Measurements from ENCODE around the gene WSB1. TPM values are rescaled to one million over a fixed set of nuclear protein-coding genes. Genes with fewer than 3 reads are reported as not detected.
"Not testable (repeated sequence)": the region's sequence is repeated elsewhere in the genome, so short reads cannot be mapped to it uniquely, and the experiment has no call there.

WSB1 gene
- total RNA-seq, 1 donor from 2014 or later = 107 TPM

DNA sequence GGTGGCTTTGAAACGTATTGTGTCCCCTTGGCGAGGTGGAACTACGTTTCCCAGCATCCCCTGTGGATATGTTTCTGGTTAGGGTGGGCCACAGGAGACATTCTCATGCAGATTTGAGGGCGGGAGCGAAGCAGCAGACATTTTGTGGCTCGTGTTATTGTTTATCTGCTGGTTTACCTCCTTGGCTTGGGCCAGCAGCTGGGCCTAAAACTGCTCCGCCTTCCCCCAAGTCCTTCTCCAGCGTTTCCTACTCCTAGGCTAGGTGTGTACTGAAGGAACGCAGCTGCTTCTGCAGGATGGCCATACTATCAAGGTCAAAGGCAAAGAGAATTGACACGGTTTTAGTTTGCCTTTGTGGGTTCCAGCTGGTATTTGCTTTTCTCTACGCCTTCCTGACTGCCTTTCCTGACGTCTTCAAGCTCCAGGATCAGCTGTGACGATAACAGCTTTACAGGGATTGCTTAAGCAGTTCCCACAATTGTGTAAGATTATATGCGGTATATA lies 17.2 kb upstream of the WSB1 start:
- no peak overlapping the region for H3K27ac ChIP-seq (ENCODE audit: low read depth, low read length)
- H3K4me3 ChIP-seq (ENCODE audit: low read length in 3 of 3) = no peak overlapping the region
- no peak overlapping the region for H3K9ac ChIP-seq (ENCODE audit: low read depth in 1 of 3, low read length in 3 of 3)
- no peaks in the 10 kb centered on the region for H3K4me1 ChIP-seq (ENCODE audit: control insufficient read depth in 3 of 3, insufficient read depth in 3 of 3, low read length in 3 of 3)
- no peaks in the 10 kb centered on the region for H3K9me3 ChIP-seq (ENCODE audit: control insufficient read depth in 3 of 3, low read length in 3 of 3)
- no peaks in the 10 kb centered on the region for H3K36me3 ChIP-seq (ENCODE audit: control insufficient read depth in 3 of 3, insufficient read depth in 3 of 3, low read length in 3 of 3)
- H3K27me3 ChIP-seq (ENCODE audit: control insufficient read depth in 3 of 3, insufficient read depth in 3 of 3, low read length in 3 of 3) = no peaks in the 10 kb centered on the region

DNA sequence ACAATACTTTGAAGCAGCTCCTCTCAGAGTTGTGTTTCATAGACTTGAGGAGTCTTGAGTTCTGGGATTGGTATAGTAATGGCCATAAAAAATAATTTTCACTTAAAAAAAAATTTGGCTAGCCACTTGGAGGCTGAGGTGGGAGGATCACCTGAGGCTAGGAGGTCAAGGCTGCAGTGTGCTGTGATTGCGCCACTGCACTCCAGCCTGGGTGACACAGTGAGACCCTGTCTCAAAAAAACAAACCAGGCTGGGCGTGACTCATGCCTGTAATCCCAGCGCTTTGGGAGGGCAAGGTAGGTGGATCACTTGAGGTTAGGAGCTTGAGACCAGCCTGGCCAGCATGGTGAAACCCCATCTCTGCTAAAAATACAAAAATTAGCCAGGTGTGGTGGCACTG lies 14.8 kb upstream of the WSB1 start:
- not testable (repeated sequence) for H3K4me1 ChIP-seq (ENCODE audit: control insufficient read depth in 3 of 3, insufficient read depth in 3 of 3, low read length in 3 of 3); H3K9ac ChIP-seq (ENCODE audit: low read depth in 1 of 3, low read length in 3 of 3); H3K9me3 ChIP-seq (ENCODE audit: control insufficient read depth in 3 of 3, low read length in 3 of 3); H3K4me3 ChIP-seq (ENCODE audit: low read length in 3 of 3); H3K27me3 ChIP-seq (ENCODE audit: control insufficient read depth in 3 of 3, insufficient read depth in 3 of 3, low read length in 3 of 3); H3K27ac ChIP-seq (ENCODE audit: low read depth, low read length); H3K36me3 ChIP-seq (ENCODE audit: control insufficient read depth in 3 of 3, insufficient read depth in 3 of 3, low read length in 3 of 3)

DNA sequence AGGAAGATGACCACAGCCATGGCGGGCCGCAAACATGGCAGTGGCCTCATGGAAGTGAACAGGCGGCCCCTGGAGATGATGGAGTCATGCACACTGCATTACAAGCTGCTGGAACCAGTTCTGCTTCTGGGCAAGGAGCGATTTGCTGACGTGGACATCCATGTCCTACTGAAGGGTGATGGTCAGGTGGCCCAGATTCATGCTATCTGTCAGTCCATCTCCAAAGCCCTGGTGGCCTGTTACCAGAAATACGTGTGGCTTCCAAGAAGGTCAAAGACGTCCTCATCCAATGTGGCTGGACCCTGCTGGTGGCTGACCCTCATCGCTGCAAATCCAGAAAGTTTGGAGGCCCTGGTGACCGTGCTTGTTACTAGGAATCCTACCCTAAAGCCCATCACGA lies 13.4 kb upstream of the WSB1 start:
- Histone ChIP-seq H3K9me3 (ENCODE audit: control insufficient read depth in 3 of 3, low read length in 3 of 3) (no peaks in the 10 kb centered on the region), H3K4me3 (ENCODE audit: low read length in 3 of 3) (no peak overlapping the region), H3K4me1 (ENCODE audit: control insufficient read depth in 3 of 3, insufficient read depth in 3 of 3, low read length in 3 of 3) (no peaks in the 10 kb centered on the region), H3K36me3 (ENCODE audit: control insufficient read depth in 3 of 3, insufficient read depth in 3 of 3, low read length in 3 of 3) (no peaks in the 10 kb centered on the region), H3K27ac (ENCODE audit: low read depth, low read length) (no peak overlapping the region), H3K27me3 (ENCODE audit: control insufficient read depth in 3 of 3, insufficient read depth in 3 of 3, low read length in 3 of 3) (no peaks in the 10 kb centered on the region), H3K9ac (ENCODE audit: low read depth in 1 of 3, low read length in 3 of 3) (no peak overlapping the region)

DNA sequence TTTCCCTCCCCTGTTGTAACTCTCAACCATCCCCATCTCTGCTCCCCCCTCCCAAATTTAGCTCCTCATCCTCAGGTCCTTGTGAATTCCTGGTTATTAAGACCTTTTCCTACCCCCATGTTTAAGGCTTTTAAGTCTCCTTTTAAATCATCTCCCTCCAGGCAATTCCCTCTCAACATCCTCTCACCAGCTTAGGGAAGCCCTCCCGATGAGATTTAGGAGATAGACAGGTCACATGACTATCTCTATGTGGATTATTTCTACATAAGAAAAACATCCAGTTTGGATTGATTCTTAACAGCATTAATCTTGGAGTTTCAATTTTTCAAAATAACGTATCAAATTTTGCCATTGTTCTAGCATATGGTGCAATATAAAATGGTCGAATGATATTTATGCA lies 12.5 kb upstream of the WSB1 start:
- no peak overlapping the region for H3K27ac ChIP-seq (ENCODE audit: low read depth, low read length)
- no peak overlapping the region for H3K9ac ChIP-seq (ENCODE audit: low read depth in 1 of 3, low read length in 3 of 3)
- H3K4me1 ChIP-seq (ENCODE audit: control insufficient read depth in 3 of 3, insufficient read depth in 3 of 3, low read length in 3 of 3) = no peaks in the 10 kb centered on the region
- no peaks in the 10 kb centered on the region for H3K9me3 ChIP-seq (ENCODE audit: control insufficient read depth in 3 of 3, low read length in 3 of 3)
- H3K4me3 ChIP-seq (ENCODE audit: low read length in 3 of 3) = no peak overlapping the region
- no peaks in the 10 kb centered on the region for H3K36me3 ChIP-seq (ENCODE audit: control insufficient read depth in 3 of 3, insufficient read depth in 3 of 3, low read length in 3 of 3)
- no peaks in the 10 kb centered on the region for H3K27me3 ChIP-seq (ENCODE audit: control insufficient read depth in 3 of 3, insufficient read depth in 3 of 3, low read length in 3 of 3)

DNA sequence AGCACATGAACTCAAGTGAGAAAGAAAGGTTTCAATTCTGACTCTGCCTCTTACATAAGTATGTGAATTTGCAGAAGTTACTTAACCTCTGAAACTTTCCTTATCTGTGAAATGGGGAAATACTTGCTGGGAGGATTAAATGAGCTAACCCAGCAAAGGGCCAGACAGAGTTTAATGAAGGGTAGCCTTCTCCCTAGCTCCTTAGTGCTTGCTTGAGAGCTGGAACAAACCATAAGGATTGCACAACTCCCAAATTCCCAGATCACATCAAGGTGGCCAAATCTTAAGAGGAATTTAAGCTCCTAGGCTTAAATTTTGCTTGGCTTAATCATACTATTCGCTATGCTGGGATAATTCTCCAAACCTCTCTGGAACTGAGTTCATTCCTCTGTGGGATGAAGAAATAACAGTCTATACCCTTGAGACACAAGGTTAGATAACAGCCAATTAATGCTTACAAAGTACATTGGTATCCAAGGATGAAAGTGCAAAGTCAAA lies 11.8 kb upstream of the WSB1 start:
- Histone ChIP-seq H3K36me3 (ENCODE audit: control insufficient read depth in 3 of 3, insufficient read depth in 3 of 3, low read length in 3 of 3) (no peaks in the 10 kb centered on the region), H3K27ac (ENCODE audit: low read depth, low read length) (no peak overlapping the region), H3K4me3 (ENCODE audit: low read length in 3 of 3) (no peak overlapping the region), H3K27me3 (ENCODE audit: control insufficient read depth in 3 of 3, insufficient read depth in 3 of 3, low read length in 3 of 3) (no peaks in the 10 kb centered on the region), H3K4me1 (ENCODE audit: control insufficient read depth in 3 of 3, insufficient read depth in 3 of 3, low read length in 3 of 3) (no peaks in the 10 kb centered on the region), H3K9ac (ENCODE audit: low read depth in 1 of 3, low read length in 3 of 3) (no peak overlapping the region), H3K9me3 (ENCODE audit: control insufficient read depth in 3 of 3, low read length in 3 of 3) (no peaks in the 10 kb centered on the region)

DNA sequence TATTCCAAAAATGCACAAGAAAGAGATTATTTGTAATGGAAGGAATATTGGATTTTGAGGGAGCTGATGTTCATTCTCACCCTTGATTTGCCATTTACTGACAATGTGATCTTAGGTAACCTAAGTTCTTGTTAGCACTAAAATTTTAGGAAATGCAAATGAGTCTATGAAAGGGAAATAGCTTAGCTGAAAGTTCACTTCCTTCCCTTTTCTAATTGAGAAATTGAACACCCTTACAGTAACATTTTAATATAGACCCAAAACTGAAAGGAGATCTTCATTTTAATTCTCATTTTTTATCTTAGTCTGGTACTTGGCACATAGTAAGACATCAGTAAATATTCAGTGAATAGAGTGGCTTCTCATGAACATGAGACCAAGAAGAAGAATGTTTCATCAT lies 10.9 kb upstream of the WSB1 start:
- Histone ChIP-seq H3K4me1 (ENCODE audit: control insufficient read depth in 3 of 3, insufficient read depth in 3 of 3, low read length in 3 of 3) (no peaks in the 10 kb centered on the region), H3K9me3 (ENCODE audit: control insufficient read depth in 3 of 3, low read length in 3 of 3) (no peaks in the 10 kb centered on the region), H3K36me3 (ENCODE audit: control insufficient read depth in 3 of 3, insufficient read depth in 3 of 3, low read length in 3 of 3) (no peaks in the 10 kb centered on the region), H3K4me3 (ENCODE audit: low read length in 3 of 3) (no peak overlapping the region), H3K27me3 (ENCODE audit: control insufficient read depth in 3 of 3, insufficient read depth in 3 of 3, low read length in 3 of 3) (no peaks in the 10 kb centered on the region), H3K27ac (ENCODE audit: low read depth, low read length) (no peak overlapping the region), H3K9ac (ENCODE audit: low read depth in 1 of 3, low read length in 3 of 3) (no peak overlapping the region)

DNA sequence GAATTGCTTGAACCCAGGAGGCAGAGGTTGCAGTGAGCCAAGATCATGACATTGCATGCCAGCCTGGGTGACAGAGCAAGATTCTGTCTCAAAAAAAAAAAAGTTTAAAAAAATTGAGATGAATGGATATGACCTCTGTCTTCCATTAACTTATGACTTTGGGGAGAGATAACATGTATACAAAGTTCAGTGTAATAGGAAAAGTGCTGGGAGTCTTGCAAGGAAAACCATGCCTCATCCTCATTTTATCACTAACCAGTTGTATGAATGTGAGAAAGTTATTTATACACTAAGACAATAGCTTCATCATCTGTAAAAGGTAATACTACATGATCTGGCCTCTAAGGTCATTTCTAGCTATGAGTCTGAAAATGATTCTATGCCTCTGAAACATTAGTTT lies 10.2 kb upstream of the WSB1 start:
- Histone ChIP-seq H3K27ac (ENCODE audit: low read depth, low read length) (no peak overlapping the region), H3K4me3 (ENCODE audit: low read length in 3 of 3) (no peak overlapping the region), H3K27me3 (ENCODE audit: control insufficient read depth in 3 of 3, insufficient read depth in 3 of 3, low read length in 3 of 3) (no peaks in the 10 kb centered on the region), H3K9me3 (ENCODE audit: control insufficient read depth in 3 of 3, low read length in 3 of 3) (no peaks in the 10 kb centered on the region), H3K36me3 (ENCODE audit: control insufficient read depth in 3 of 3, insufficient read depth in 3 of 3, low read length in 3 of 3) (no peaks in the 10 kb centered on the region), H3K4me1 (ENCODE audit: control insufficient read depth in 3 of 3, insufficient read depth in 3 of 3, low read length in 3 of 3) (no peaks in the 10 kb centered on the region), H3K9ac (ENCODE audit: low read depth in 1 of 3, low read length in 3 of 3) (no peak overlapping the region)

DNA sequence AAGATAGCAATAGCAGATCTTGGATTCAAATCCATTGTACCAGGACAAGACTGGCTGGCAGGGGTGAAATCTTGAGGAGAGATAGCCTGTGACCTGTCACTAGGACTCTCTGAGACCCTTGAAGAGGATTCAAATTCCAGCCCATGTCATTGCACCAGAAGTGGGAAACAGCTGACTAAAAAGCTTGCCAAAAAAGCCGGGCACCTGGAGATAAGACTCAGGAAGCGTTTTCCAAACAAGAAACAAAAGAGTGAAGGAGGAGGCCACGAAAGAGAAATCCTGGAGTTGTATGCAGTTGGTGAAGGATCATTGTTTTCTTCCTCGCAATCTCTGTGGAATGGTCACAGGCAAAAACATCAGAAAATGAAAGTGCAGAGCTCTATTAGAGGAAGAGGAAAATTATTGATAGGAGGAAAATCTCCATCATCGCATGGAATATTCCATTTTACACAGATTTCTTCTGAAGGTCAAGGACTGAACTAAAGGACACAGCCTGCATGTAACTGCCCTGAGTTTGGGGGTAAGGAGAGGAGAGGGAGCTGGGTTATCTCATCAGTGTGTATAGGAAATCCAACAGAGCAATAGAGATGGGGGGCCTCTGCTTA lies 9.0 kb upstream of the WSB1 start:
- Histone ChIP-seq H3K4me1 (ENCODE audit: control insufficient read depth in 3 of 3, insufficient read depth in 3 of 3, low read length in 3 of 3) (no peaks in the 10 kb centered on the region), H3K27me3 (ENCODE audit: control insufficient read depth in 3 of 3, insufficient read depth in 3 of 3, low read length in 3 of 3) (no peaks in the 10 kb centered on the region), H3K9me3 (ENCODE audit: control insufficient read depth in 3 of 3, low read length in 3 of 3) (no peaks in the 10 kb centered on the region), H3K27ac (ENCODE audit: low read depth, low read length) (no peak overlapping the region), H3K4me3 (ENCODE audit: low read length in 3 of 3) (no peak overlapping the region), H3K36me3 (ENCODE audit: control insufficient read depth in 3 of 3, insufficient read depth in 3 of 3, low read length in 3 of 3) (no peaks in the 10 kb centered on the region), H3K9ac (ENCODE audit: low read depth in 1 of 3, low read length in 3 of 3) (no peak overlapping the region)

DNA sequence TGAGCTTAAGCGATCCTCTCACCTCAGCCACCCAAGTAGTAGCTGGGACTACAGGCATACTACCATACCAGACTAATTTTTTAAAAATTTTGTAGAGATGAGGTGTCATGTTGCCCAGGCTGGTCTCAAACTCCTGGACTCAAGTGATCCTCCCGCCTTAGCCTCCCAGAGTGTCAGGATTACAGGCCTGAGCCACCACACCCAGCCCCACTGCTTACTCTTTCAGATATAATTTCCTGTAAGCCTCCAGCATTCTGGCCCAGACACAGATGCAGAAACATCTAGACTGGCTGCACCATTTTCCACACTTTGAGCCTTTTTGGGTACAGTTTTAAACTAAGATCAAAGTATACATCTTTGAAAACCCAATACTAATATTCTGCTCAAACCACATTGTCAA lies 8.4 kb upstream of the WSB1 start:
- H3K27ac ChIP-seq (ENCODE audit: low read depth, low read length) = no peak overlapping the region

DNA sequence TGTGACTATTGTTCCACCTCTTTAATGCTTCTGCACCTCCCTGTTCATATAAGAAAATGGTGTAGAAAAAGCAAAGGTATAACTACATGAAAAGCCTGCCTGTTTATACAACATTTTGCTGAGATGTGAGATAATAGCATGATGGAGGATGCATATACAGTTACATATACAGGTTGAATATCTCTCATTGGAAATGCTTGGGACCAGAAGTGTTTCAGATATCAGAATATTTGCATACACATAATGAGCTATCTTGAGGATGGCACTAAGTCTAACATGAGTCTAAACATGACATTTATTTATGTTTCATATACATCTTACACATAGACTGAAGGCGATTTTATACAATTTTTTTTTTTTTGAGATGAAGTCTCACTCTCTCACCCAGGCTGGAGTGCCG lies 5.7 kb upstream of the WSB1 start:
- Histone ChIP-seq H3K9ac (ENCODE audit: low read depth in 1 of 3, low read length in 3 of 3) (no peak overlapping the region), H3K9me3 (ENCODE audit: control insufficient read depth in 3 of 3, low read length in 3 of 3) (no peaks in the 10 kb centered on the region), H3K36me3 (ENCODE audit: control insufficient read depth in 3 of 3, insufficient read depth in 3 of 3, low read length in 3 of 3) (no peaks in the 10 kb centered on the region)

More for the DNA sequence above, 8.4 kb upstream of the WSB1 start:
- no peak overlapping the region for H3K9ac ChIP-seq (ENCODE audit: low read depth in 1 of 3, low read length in 3 of 3)
- no peaks in the 10 kb centered on the region for H3K9me3 ChIP-seq (ENCODE audit: control insufficient read depth in 3 of 3, low read length in 3 of 3)
- H3K4me1 ChIP-seq (ENCODE audit: control insufficient read depth in 3 of 3, insufficient read depth in 3 of 3, low read length in 3 of 3) = no peaks in the 10 kb centered on the region
- no peaks in the 10 kb centered on the region for H3K36me3 ChIP-seq (ENCODE audit: control insufficient read depth in 3 of 3, insufficient read depth in 3 of 3, low read length in 3 of 3)
- no peak overlapping the region for H3K4me3 ChIP-seq (ENCODE audit: low read length in 3 of 3)
- H3K27me3 ChIP-seq (ENCODE audit: control insufficient read depth in 3 of 3, insufficient read depth in 3 of 3, low read length in 3 of 3) = no peaks in the 10 kb centered on the region

More for the DNA sequence above, 5.7 kb upstream of the WSB1 start:
- H3K27ac ChIP-seq (ENCODE audit: low read depth, low read length) = no peak overlapping the region
- no peaks in the 10 kb centered on the region for H3K27me3 ChIP-seq (ENCODE audit: control insufficient read depth in 3 of 3, insufficient read depth in 3 of 3, low read length in 3 of 3)
- H3K4me1 ChIP-seq (ENCODE audit: control insufficient read depth in 3 of 3, insufficient read depth in 3 of 3, low read length in 3 of 3) = peaks cover 0 to under 1% (median 0%) of the 10 kb centered on the region in 3 donors
- H3K4me3 ChIP-seq (ENCODE audit: low read length in 3 of 3) = no peak overlapping the region

Measured in skeletal muscle tissue (tissue), 4 donors.